KOPT-K1 (cell line): ENCODE measurements around the gene ANXA9.

Experiments
- H3K27ac ChIP-seq: fragments of 200-600 bp; sonication (generic); 2 replicates; pipeline ENCODE4 v1.5.1; 2016; ENCODE audit warnings: antibody characterized with exemption, mild to moderate bottlenecking, low read depth, low read length; ENCODE audit not compliant: poor library complexity, severe bottlenecking
- H3K36me3 ChIP-seq: fragments of 200-600 bp; sonication (generic); 2 replicates; pipeline ENCODE4 v1.5.1; 2017; ENCODE audit warnings: antibody characterized with exemption, mild to moderate bottlenecking, low read length, moderate library complexity; ENCODE audit not compliant: insufficient read depth
- H3K9me3 ChIP-seq: fragments of 200-600 bp; sonication (generic); 2 replicates; pipeline ENCODE4 v1.5.1; 2017; ENCODE audit warnings: antibody characterized with exemption, low read length, mild to moderate bottlenecking; ENCODE audit not compliant: insufficient read depth, poor library complexity, severe bottlenecking

The ANXA9 gene

GRCh38 chr1:150970808-150971582 lies 11.1 kb upstream of the ANXA9 start:
- Histone ChIP-seq H3K36me3 (peaks cover 57% of the 10 kb centered on the region), H3K9me3 (no peaks in the 10 kb centered on the region), H3K27ac (no peak overlapping the region)

DNA sequence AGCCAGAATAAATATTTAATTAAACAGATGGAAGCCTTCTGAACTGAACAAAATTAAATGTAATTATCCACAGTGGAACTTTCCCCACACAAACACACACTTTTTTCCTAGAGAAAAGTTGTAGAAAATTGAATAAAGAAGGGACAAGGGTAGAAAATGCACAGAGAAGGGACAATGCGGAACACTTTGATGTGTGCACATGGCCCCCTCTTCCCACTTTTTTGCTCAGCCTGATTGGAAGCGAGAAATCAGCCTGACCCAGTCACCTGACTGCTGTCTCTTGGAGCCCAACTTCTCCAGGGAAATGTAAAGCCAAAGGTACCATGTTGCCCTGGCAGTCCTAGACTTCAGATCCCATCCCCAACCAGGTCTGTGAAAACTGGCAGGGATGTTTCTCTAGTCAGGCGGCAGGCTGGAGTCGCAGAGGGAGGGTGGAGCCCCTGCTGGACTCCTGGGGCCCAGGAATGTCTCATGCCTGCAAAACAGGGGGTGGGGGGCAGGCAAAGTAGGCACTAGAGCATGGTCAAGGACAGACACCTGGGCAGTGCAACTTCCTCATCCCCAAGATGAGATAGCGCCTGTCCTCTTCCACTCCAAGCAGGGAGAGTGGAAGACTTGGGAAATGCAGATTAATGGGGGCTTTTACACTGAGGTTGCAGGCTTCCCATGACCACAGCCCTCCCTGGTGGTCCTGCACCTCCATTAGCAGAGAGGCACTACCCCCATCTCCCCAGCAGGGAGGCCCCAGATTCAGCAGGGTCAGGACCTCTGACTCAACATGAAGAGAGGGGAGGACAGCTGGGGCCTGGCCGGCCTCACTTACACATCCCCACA lies 10.3 kb upstream of the ANXA9 start:
- Histone ChIP-seq H3K9me3 (no peaks in the 10 kb centered on the region), H3K36me3 (peaks cover 49% of the 10 kb centered on the region), H3K27ac (peak overlapping the region; percentile 94)

DNA sequence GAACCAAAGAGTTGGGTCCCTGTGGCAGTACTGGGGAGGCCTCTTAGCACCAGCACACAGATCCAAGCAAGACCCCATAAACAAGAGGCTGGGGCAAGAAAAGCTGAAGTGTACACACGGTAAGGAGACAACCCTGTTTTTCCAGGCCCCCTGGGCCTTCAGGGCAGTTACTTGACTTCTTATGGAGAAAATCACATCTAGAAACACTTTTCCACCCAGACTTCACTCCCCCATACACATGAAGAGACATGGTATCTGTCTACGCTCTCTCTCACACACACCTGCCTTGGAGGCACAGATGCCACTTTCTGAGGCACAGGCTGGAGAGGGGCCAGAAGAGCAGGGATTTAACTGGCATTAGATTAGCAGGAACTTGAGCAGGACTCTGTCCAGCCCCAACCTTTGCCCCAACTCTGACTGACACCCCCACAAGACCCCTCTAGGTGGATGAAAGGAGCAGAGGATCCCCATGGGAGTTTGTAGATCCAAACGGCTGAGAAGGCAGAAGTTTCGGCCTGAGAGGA lies 9.6 kb upstream of the ANXA9 start:
- Histone ChIP-seq H3K27ac (peak overlapping the region; percentile 94), H3K36me3 (peaks cover 42% of the 10 kb centered on the region)

GRCh38 chr1:150973258-150973835 lies 8.7 kb upstream of the ANXA9 start:
- H3K27ac ChIP-seq: peak overlapping the region; percentile 94
- no peaks in the 10 kb centered on the region for H3K9me3 ChIP-seq
- H3K36me3 ChIP-seq: peaks cover 33% of the 10 kb centered on the region

More for the DNA sequence above, 9.6 kb upstream of the ANXA9 start:
- H3K9me3 ChIP-seq: no peaks in the 10 kb centered on the region

- peak overlapping the region; percentile 94 for H3K27ac ChIP-seq
- H3K9me3 ChIP-seq: no peaks in the 10 kb centered on the region
- peaks cover 27% of the 10 kb centered on the region for H3K36me3 ChIP-seq
These were observed 8.1 kb upstream of the ANXA9 start for GRCh38 chr1:150973836-150974579.

DNA sequence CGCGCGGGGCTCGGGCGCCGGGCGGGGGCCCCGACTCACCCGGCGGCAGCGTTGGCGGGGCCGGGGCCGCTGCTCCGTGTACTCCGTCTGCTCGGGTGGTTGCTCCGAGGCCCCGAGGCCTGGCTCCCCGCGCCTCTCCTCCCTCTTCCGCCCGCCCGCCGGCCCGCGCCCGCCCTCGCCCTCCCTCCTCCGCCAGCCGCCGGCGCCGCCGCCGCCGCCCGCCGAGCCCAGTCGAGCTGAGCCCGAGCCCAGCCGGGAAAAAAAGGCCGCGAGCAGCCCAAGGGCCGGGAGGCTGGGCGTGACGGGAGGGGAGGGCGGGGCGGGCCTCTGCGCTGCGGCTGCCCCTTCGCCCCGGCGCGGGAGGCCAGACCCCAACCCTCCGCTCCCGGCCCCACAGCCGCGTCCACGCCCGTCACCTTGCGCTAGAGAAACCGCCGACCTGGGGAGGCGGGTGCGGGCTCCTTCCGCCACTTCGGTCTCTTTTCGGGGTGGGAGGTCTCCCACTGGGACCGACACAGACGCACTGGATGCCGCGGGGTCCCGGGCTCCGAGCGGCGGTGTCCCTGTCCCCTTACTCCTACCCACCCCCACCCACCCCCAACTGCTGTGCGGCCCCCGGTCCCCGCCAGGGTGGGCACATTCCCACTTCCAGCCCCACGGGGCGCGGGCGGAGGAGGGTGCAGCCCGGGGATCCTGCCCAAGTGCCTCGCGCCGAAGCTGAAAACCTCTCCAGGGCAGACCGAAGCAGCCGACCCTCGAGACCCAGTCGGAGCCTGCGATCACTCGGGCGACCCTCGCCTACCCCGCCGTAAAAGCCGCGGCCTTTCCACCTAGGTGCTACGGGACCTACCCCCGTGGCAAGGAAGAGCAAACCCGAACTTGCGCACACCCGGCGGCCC lies 7.3 kb upstream of the ANXA9 start, which contains the start of gene CERS2:
Gene CERS2 (minus strand): TSS at position 256 of the 899 bp plus-strand sequence. CDS start 5,745 bp downstream, outside the sequence.
- H3K9me3 ChIP-seq: no peaks in the 10 kb centered on the region
- peak within 1 kb of the TSS; percentile 94 for H3K27ac ChIP-seq
- H3K36me3 ChIP-seq: peaks cover 19% of the 10 kb centered on the region

DNA sequence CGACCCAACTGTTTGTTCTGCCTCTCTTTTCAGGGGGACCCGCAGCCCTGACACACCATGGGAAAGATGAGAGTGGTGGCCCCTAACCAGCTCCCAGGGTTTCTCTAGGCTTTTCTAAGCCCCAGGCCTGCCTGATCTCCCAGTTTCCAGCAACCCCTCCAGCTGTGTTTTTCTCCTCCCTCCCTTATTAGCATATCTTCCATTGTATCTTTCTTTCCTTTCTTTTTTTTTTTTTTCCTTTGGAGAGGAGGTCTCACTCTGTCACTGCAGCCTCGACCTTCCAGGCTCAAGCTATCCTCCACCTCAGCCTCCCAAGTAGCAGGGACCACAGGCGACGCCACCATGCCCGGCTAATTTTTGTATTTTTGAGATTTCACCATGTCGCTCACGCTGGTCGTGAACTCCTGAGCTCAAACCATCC lies 5.7 kb upstream of the ANXA9 start:
- Histone ChIP-seq H3K9me3 (no peaks in the 10 kb centered on the region), H3K36me3 (peaks cover 10% of the 10 kb centered on the region), H3K27ac (no peak overlapping the region)

GRCh38 chr1:150976879-150977694 lies 5.0 kb upstream of the ANXA9 start:
- no peaks in the 10 kb centered on the region for H3K9me3 ChIP-seq
- peaks cover 4% of the 10 kb centered on the region for H3K36me3 ChIP-seq
- peak overlapping the region; percentile 50 for H3K27ac ChIP-seq

DNA sequence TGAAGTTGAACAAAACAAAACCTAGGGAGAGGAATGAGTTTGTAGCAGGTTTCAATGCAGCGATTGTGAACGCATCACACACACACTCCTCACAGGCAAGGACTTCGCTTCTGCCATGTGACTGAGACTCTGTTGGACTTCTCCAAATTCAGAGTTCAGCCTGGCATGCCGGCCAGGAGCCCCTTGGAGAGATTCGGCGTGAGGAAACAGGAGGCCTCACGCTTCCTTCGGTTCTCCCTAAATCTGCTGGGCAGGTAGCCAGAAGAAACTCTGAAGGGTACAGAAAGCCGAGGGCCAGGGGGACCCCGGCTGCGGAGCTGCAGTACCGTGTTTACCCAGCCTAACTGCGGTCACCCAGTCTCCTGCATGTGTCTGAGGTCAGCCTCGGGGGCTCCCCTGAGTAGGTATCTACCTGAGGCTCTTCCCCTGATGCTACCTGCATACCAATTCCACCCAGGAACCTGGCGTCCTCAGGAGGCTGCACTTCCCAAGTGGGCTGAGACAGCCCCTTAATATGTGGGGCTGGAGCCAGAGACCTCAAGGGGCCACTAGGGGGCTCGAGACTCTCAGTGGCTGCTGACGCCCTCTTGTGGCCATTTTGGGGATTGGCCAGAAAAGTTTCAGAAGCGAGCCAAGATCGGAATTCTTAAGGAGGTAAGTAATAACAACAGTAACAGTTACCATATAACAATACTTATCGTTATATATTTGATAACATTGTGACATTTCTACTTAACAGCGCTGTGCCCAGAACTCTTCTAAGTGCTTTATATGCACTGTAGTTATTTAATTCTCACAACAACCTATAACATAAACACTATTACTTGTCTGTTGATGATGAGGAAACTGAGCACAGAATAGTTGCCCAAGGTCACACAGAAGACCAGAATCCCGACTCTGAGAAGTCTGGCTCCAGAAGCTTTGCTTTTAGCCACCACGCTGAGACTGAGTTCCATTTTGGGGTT lies 2.7 kb upstream of the ANXA9 start:
- H3K9me3 ChIP-seq: no peaks in the 10 kb centered on the region
- H3K36me3 ChIP-seq: no peaks in the 10 kb centered on the region
- no peak overlapping the region for H3K27ac ChIP-seq

- H3K9me3 ChIP-seq: no peaks in the 10 kb centered on the region
- no peak overlapping the region for H3K27ac ChIP-seq
- no peaks in the 10 kb centered on the region for H3K36me3 ChIP-seq
These were observed 801 bp upstream of the ANXA9 start for GRCh38 chr1:150981177-150981804.

DNA sequence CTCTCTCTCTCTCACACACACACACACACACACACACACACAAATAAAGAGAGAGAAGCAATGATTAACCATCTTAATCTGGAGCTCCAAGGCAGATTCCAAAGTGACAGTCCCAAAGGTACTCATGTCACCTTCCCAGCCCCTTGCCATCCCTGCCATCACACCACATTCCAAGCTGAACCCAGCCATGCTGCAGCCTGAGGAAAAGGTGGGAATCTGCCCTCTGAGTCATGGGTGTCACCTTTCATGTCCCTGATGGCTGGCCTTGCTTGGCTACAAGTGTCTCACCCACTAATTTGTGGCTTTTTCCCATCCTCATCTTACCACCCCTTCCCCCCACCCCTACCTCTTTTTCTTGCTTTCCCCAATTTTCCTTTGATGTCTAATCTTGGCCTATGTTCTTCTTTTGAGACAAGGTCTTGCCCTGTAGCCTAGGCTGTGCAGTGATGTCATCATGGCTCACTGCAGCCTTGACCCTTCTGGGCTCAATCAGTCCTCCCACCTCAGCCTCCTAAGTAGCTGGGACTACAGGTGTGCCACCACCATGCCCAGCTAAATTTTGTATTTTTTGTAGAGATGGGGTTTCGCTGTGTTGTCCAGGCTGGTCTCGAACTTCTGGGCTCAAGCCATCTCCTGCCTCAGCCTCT lies 3.2 kb downstream of the ANXA9 start:
- Histone ChIP-seq H3K9me3 (no peaks in the 10 kb centered on the region), H3K36me3 (no peaks in the 10 kb centered on the region), H3K27ac (no peak overlapping the region)
